IPS-15b (cell line): Measurements from ENCODE around the gene SLC38A10.

Experiments
- H3K27me3 ChIP-seq: one replicate; pipeline ENCODE4 v1.6.1; 2013; ENCODE audit warnings: low read length; ENCODE audit not compliant: control insufficient read depth, insufficient read depth
- H3K36me3 ChIP-seq: one replicate; pipeline ENCODE4 v1.6.1; 2013; ENCODE audit warnings: low read length; ENCODE audit not compliant: control insufficient read depth, insufficient read depth
- H3K4me1 ChIP-seq: one replicate; pipeline ENCODE4 v1.6.1; 2013; ENCODE audit warnings: mild to moderate bottlenecking, low read length; ENCODE audit not compliant: control insufficient read depth, insufficient read depth
- H3K4me3 ChIP-seq: one replicate; pipeline ENCODE4 v1.5.1; 2013; ENCODE audit warnings: low read depth, low read length
- H3K9ac ChIP-seq: one replicate; pipeline ENCODE4 v1.6.1; 2013; ENCODE audit warnings: low read depth, mild to moderate bottlenecking, low read length
- H3K9me3 ChIP-seq: one replicate; pipeline ENCODE4 v1.6.1; 2013; ENCODE audit warnings: mild to moderate bottlenecking, low read length; ENCODE audit not compliant: control insufficient read depth, insufficient read depth

The SLC38A10 gene

DNA sequence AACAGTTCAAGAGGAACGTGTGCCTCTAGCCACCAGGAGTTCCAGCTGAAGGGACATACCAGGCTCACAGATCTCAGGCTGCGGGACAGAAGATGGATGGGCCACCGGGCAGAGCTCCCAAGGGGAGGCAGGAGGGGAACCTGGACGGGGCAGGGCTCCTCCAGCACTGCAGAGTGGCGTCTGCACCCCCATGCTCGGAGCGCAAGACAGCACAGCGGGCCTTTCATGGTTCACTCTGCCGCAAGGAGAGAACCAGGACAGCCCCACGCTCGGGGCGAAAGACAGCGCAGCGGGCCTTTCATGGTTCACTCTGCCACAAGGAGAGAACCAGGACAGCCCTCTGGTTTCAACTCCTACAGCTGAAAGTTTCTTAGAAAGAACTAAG lies 20.6 kb downstream of the SLC38A10 start:
- Histone ChIP-seq H3K27me3 (no peaks in the 10 kb centered on the region), H3K9me3 (no peaks in the 10 kb centered on the region), H3K9ac (no peak overlapping the region), H3K4me3 (no peak overlapping the region), H3K4me1 (no peaks in the 10 kb centered on the region), H3K36me3 (peaks cover 30% of the 10 kb centered on the region)

DNA sequence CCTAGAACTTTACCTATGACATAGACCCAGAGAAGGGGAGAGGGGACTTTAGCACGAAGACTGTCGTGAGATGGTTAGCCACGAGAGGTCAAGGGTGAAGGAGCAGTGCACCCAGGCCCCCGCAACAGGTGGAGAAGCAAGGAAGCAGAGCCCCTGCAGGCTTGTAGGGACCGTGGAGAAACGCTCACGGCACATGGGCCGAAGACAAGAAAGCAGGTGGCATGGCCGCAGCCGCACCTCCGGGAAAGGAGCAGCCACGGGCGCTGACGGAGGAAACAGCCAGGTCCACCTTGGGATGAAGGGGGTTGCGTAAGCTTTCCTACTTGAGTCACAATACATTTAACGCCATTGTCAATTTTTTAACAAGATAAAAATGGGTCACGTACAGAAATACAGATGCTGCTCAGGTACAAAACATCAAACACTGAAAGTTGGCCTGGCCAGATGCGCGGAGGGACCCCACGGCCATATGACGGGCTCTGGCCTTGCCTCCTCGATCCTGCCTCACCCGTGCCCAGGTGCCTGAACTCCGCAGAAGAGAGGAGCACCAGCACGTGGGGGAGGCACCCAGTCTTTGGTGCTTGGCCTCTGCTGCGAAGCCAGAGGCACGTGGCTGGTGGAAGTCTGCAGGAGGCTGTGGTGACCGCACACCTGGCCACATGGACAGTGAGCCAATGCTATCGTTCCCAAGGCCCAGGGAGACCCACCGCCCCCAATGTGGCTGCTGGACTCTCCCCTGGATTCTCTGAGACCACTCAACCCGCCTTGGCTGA lies 21.2 kb downstream of the SLC38A10 start:
- Histone ChIP-seq H3K9ac (no peak overlapping the region), H3K4me1 (no peaks in the 10 kb centered on the region), H3K4me3 (no peak overlapping the region), H3K9me3 (no peaks in the 10 kb centered on the region), H3K27me3 (no peaks in the 10 kb centered on the region), H3K36me3 (peaks cover 28% of the 10 kb centered on the region)

DNA sequence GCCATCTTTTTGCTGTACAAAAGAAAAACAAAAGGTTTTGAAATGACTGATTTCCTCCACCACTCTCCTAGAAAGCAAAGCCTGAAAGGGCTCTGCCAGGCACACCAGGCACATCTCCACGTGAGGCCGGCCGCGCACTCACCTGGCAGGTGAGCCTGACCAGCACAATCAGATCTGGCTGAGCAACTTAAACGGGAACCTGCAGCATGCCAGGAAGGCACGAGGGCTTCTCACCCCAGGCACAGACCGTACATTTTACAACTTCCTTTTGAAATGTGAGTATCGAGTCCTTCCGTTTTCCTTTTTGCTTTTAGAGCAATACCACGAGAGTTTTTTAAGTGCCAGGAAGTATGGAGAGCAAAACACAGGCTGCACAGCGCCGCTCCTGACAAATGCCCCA lies 22.5 kb downstream of the SLC38A10 start:
- Histone ChIP-seq H3K27me3 (no peaks in the 10 kb centered on the region), H3K9ac (no peak overlapping the region), H3K9me3 (no peaks in the 10 kb centered on the region), H3K36me3 (peaks cover 27% of the 10 kb centered on the region), H3K4me3 (no peak overlapping the region), H3K4me1 (no peaks in the 10 kb centered on the region)

DNA sequence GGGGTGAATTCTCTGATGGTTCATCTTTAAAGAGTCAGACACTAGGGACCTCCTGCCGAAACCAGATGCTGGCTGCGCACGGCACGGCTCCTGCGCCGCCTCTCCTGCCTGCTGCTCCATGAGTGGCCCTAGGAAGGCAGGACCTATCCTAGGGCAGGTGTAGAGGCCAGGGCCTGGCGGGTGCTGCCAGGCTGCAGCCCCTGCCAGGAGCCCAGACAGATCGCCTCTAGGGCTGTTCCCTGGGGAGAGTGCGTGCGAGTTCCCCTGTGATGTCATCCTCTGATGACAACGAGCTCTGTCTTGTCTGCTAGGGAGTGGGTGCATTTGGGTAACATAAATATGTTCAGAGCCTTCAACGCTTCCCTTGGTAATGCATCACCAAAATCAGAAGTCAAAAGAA lies 23.9 kb downstream of the SLC38A10 start:
- Histone ChIP-seq H3K36me3 (peaks cover 26% of the 10 kb centered on the region), H3K4me3 (no peak overlapping the region), H3K9ac (no peak overlapping the region), H3K27me3 (no peaks in the 10 kb centered on the region), H3K9me3 (no peaks in the 10 kb centered on the region), H3K4me1 (no peaks in the 10 kb centered on the region)

DNA sequence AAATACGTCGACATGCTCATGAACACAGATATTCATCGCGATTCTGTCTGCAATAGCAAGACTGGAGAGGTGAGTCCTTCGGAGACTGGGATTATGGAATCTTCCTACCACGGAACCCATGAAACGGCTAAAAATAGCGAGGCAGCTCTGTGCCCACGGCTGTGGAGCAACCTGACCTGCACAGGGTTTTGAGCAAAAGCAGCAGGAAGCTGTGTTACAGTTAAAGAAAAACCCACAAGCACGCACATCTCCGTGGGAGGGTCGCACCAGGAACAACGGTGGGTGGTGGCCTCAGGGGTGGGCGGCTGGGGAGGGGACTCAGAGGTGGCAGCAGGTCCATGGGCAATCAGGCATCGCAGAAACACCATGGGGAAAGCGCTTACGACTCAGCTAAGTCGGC lies 24.8 kb downstream of the SLC38A10 start:
- H3K9me3 ChIP-seq: no peaks in the 10 kb centered on the region
- H3K4me3 ChIP-seq: no peak overlapping the region
- H3K9ac ChIP-seq: no peak overlapping the region
- peaks cover 20% of the 10 kb centered on the region for H3K36me3 ChIP-seq
- H3K27me3 ChIP-seq: no peaks in the 10 kb centered on the region
- H3K4me1 ChIP-seq: no peaks in the 10 kb centered on the region

DNA sequence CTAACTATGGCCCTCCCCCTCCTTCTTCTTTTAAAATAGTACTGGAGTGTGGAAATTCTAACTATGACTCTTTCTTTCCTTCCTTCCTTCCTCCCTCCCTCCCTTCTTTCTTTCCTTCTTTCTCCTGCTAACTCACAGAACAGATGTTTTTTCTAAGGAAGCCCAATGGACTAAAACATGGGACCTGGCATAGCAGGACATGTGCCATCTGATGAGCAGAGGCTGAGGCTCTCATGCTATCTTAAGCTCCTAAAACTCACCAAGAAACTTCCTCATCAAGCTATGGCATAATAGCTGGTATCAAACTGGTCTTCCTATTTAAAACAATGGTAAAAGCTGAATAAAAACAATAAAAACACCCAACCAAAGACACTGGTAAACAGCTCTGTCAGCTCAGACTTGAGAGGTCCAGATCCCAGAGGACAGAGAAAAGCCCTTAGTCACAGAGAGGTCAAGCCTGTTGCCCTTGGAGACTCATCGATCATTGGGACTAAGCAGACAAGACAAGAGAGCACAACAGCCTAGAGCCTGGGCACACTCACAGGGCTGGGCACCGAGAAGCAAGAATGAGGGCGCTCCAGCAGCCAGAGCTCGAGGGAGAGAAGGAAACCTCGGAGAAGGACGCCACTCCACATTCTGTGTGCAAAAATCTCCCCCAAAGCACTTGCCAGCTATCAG lies 27.6 kb downstream of the SLC38A10 start:
- H3K27me3 ChIP-seq: no peaks in the 10 kb centered on the region
- no peak overlapping the region for H3K9ac ChIP-seq
- no peaks in the 10 kb centered on the region for H3K4me1 ChIP-seq
- H3K4me3 ChIP-seq: no peak overlapping the region
- H3K36me3 ChIP-seq: peaks cover 19% of the 10 kb centered on the region
- H3K9me3 ChIP-seq: no peaks in the 10 kb centered on the region

DNA sequence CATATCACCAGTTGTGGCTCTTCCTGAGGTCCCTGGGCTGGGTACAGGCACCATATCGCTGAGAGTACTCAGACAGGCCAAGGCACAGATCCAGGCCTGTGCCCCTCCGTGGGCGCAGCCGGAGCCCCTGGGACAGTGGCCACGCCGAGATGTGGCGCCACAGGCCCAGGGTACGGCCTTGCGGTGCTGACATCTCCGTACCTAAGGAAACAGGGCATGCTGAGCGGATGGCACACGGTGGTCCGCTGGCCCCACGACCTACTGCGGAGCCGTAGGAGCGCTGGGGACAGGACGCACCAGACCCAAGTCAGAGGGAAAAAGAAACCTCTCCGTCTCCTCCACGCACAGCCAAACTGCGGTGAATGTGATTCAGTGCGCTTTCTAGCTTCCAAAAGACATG lies 29.5 kb downstream of the SLC38A10 start:
- peaks cover 17% of the 10 kb centered on the region for H3K36me3 ChIP-seq
- H3K4me1 ChIP-seq: no peaks in the 10 kb centered on the region
- no peaks in the 10 kb centered on the region for H3K27me3 ChIP-seq
- no peak overlapping the region for H3K4me3 ChIP-seq
- no peak overlapping the region for H3K9ac ChIP-seq
- H3K9me3 ChIP-seq: no peaks in the 10 kb centered on the region

DNA sequence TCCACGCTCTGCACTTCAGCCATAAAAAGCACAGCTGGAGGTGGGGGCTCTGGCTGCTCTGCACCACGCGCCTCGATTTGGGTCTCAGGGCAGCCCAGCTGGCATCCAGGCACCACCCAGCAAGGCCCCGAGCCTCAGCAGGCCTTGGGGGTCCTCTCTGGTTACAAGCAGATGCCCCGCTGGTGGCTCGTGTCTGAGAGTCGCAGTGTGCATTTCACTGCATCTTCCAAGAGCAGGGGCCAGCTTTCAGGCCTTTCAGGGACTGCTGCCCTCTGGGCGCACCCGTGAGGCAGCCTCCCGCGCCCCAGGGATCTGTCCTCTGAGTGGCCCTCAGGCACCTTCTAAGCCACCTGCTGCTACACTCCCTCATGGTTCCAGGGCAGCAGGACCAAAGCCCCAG lies 30.5 kb downstream of the SLC38A10 start:
- Histone ChIP-seq H3K4me3 (no peak overlapping the region), H3K4me1 (no peaks in the 10 kb centered on the region), H3K27me3 (no peaks in the 10 kb centered on the region), H3K9me3 (no peaks in the 10 kb centered on the region), H3K36me3 (peaks cover 21% of the 10 kb centered on the region), H3K9ac (no peak overlapping the region)

DNA sequence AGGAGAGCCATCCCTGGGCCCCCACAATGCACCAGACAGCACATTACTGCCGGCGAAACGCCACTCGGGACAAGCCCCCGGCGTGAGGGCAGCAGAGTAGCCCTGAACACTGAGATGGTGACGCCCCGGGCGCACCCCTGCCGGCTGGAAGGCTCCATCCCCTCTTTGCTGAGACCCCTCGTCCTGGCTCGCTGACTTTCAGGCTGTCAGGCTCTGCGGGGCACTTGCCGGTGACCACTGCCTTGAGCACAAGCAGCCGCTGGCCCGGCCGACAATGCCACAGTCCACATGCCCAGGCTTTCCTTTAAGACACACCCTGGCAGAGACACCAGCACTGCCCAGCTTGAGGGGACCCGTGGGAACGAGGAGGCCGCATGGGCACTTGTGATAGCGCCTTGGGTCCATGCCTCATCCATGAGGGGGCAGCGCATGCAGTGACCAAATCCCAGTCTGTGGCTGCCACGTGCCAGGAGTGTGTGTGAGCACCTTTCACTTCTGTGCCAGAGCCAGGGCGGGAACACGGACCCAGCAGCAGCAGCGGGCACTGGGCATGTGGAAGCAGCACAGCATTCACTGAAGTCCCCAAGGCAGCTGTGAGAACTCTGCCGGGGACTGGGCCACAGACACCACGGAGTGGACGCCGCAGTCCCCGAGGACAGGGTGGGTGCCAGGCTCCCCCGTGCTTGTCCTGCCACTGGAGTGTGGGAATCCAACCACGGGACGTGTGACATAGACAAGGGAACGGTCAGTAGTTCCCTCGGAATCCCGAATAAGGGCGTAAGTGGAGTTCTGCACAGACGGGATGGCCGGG lies 31.5 kb downstream of the SLC38A10 start:
- Histone ChIP-seq H3K4me3 (no peak overlapping the region), H3K9me3 (no peaks in the 10 kb centered on the region), H3K27me3 (no peaks in the 10 kb centered on the region), H3K9ac (no peak overlapping the region), H3K36me3 (peaks cover 21% of the 10 kb centered on the region), H3K4me1 (no peaks in the 10 kb centered on the region)

DNA sequence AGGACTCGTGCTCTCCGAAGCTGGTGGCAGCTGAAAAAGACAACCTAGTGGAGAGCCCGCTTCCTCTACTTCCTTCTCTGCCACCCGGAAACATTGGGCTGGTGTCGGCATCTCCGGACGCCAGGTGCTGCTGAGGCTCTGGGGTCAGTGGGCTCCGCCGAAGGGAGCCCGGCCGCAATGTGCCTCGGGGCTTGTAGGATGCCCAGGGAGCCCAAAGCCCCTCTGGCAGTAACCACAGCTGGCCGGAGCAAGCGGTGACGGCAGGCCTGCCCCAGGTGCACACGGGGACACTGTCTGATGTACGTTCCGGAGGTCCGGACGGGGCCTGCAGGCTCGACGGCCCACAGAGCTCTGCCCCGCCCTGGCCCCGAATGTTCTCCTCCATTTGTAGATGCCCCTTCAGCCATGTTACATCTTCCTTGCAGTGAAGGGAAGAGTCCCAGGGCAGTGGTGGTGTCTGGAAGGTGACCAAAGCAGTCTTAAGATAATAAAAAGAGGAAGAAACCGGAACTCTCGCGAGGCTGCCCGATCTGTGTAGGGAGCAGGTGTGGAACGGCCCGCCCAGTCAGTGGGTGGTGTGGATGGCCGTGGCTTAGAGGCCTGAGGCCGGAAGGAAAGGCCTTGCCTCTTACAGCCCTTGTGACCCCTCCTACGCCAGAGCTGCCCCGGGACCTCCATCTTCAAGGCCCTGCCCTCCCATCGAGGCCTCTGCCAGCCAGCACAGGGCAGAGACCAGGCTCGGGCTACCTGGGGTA lies 33.3 kb downstream of the SLC38A10 start:
- H3K36me3 ChIP-seq: peaks cover 21% of the 10 kb centered on the region
- no peak overlapping the region for H3K4me3 ChIP-seq
- no peaks in the 10 kb centered on the region for H3K9me3 ChIP-seq
- H3K27me3 ChIP-seq: no peaks in the 10 kb centered on the region
- H3K9ac ChIP-seq: no peak overlapping the region
- no peaks in the 10 kb centered on the region for H3K4me1 ChIP-seq

DNA sequence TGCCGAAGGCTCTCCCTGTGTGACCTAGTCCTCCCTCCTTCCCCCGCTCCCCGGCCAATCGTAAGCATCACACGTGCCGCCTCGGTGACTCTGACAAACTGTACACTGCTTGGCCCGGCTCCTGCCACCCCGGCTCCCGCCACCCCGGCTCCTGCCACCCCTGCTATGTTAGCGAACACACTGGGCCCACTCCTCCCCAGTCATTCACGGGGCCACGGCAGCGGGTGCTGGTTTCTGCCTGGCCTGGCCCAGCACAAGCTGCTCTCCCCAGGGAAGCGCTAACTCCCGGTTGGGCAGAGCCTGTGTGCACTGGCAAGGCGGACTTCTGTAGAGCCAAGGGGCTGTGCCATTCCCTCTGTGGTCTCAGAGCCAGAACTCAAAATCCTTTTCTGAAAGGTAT lies 34.0 kb downstream of the SLC38A10 start:
- Histone ChIP-seq H3K36me3 (peaks cover 21% of the 10 kb centered on the region), H3K4me1 (no peaks in the 10 kb centered on the region), H3K4me3 (no peak overlapping the region), H3K27me3 (no peaks in the 10 kb centered on the region), H3K9ac (no peak overlapping the region), H3K9me3 (no peaks in the 10 kb centered on the region)
